NCI-H460 (cell line): ENCODE results near the gene PRSS1. TPM values are rescaled to one million over a fixed set of nuclear protein-coding genes. Genes with fewer than 3 reads are reported as not detected.
"Not testable (repeated sequence)": the region's sequence is repeated elsewhere in the genome, so short reads cannot be mapped to it uniquely, and the experiment has no call there.

Experiments used
- DNase-seq: peaks from one replicate; pipeline ENCODE4 v3.0.0-alpha.2; 2016; ENCODE audit warnings: low read depth; ENCODE audit errors: extremely low read depth
- polyA plus RNA-seq: library from polyadenylated mRNA; depleted of rRNA; stranded (reverse); fragments of >200 nt; gene quantifications from 2 replicates; pipeline ENCODE4 v1.2.3, GENCODE V29; 2014; cell fraction: nucleus; rRNA removed
- total RNA-seq: library from RNA; depleted of rRNA; stranded (reverse); fragments of >200 nt; shearing (Covaris generic); gene quantifications from 2 replicates; pipeline ENCODE4 v1.2.3, GENCODE V29; 2014; rRNA removed

The PRSS1 gene
- total RNA-seq, result not detected in 2 replicates
- not detected in 2 replicates for polyA plus RNA-seq

GRCh38 chr7:142749218-142749993, at the start of gene PRSS1:
Gene PRSS1 (plus strand): TSS chr7:142749472. CDS start chr7:142749485, 13 bp downstream.
- DNase-seq, result no peak

- not testable (repeated sequence) for DNase-seq
These were observed 48.3 kb upstream of the PRSS1 start for GRCh38 chr7:142700935-142701334.

- DNase-seq, result no peak
These were observed 45.5 kb upstream of the PRSS1 start for GRCh38 chr7:142703655-142704305.

GRCh38 chr7:142708726-142709125, 40.5 kb upstream of the PRSS1 start:
- not testable (repeated sequence) for DNase-seq

GRCh38 chr7:142709921-142710320, 39.4 kb upstream of the PRSS1 start:
- no peak for DNase-seq

- DNase-seq, result no peak
These were observed 38.1 kb upstream of the PRSS1 start for GRCh38 chr7:142711196-142711595.

GRCh38 chr7:142711746-142712616, 37.3 kb upstream of the PRSS1 start:
- no peak for DNase-seq

- no peak for DNase-seq
These were observed 36.7 kb upstream of the PRSS1 start for GRCh38 chr7:142712617-142712957.

- DNase-seq, result no peak
These were observed 34.9 kb upstream of the PRSS1 start for GRCh38 chr7:142714375-142714774.

GRCh38 chr7:142716596-142716995, 32.7 kb upstream of the PRSS1 start:
- no peak for DNase-seq

GRCh38 chr7:142717453-142717852, 31.8 kb upstream of the PRSS1 start:
- DNase-seq, result no peak

GRCh38 chr7:142718313-142718712, 31.0 kb upstream of the PRSS1 start:
- no peak for DNase-seq

GRCh38 chr7:142720172-142720773, 29.0 kb upstream of the PRSS1 start:
- no peak for DNase-seq

- DNase-seq, result no peak
These were observed 28.3 kb upstream of the PRSS1 start for GRCh38 chr7:142720986-142721385.

GRCh38 chr7:142722248-142722794, 27.0 kb upstream of the PRSS1 start:
- no peak for DNase-seq

- DNase-seq, result no peak
These were observed 16.0 kb upstream of the PRSS1 start for GRCh38 chr7:142733271-142733670.

GRCh38 chr7:142739923-142740492, 9.3 kb upstream of the PRSS1 start:
- DNase-seq, result no peak

GRCh38 chr7:142740786-142741185, 8.5 kb upstream of the PRSS1 start:
- no peak for DNase-seq

- not testable (repeated sequence) for DNase-seq
These were observed 7.3 kb upstream of the PRSS1 start for GRCh38 chr7:142741932-142742331.

GRCh38 chr7:142745091-142745635, 4.1 kb upstream of the PRSS1 start:
- DNase-seq, result no peak
